OCI-M2 (cell line): ENCODE data around the gene FA2H.
"Not testable (repeated sequence)": the region's sequence is repeated elsewhere in the genome, so short reads cannot be mapped to it uniquely, and the experiment has no call there.

Source experiments
- DNase-seq: peaks from one replicate; lab custom pipeline; 2025; ENCODE audit not compliant: unreplicated experiment; lab: John Stamatoyannopoulos, UW

FA2H gene, protein sequence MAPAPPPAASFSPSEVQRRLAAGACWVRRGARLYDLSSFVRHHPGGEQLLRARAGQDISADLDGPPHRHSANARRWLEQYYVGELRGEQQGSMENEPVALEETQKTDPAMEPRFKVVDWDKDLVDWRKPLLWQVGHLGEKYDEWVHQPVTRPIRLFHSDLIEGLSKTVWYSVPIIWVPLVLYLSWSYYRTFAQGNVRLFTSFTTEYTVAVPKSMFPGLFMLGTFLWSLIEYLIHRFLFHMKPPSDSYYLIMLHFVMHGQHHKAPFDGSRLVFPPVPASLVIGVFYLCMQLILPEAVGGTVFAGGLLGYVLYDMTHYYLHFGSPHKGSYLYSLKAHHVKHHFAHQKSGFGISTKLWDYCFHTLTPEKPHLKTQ

DNA sequence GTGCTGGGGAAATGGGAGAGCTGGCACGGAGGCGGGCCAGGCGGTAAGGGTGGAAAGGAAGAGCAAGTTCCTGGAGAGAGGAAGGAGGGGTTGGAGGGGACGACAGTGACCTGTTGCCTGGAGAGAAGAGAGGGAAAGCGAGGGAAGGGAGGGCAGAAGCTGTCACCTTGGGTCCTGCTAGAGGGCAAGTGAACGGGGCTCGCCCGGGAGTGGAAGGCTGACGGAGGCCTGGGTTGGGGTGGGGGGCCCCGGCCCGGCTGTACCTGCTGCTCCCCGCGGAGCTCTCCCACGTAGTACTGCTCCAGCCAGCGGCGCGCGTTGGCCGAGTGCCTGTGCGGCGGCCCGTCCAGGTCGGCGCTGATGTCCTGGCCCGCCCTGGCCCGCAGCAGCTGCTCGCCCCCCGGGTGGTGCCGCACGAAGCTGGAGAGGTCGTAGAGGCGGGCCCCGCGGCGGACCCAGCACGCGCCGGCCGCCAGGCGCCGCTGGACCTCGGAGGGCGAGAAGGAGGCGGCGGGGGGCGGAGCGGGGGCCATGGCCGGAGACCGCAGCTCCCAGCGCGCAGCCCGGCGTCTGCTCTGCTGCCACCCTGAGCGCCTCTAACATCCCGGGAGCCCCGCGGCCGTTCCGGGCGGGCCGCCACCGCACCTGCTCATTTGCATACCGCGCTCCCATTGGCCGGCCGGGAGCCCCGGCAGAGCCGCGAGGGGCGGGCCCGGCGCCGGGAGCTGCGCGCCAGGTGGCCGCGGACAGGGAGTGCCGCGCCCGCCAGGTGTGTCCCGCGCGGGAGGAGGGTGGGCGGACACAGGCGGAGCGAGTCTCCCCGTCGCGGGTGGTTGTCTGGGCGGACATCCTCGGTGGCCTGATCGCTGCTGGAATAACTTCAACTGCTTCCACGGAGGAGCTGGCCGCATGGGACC is at the start of gene FA2H:
TSS of gene FA2H (minus strand) at position 598 of the 917 bp plus-strand sequence. CDS start at position 533, 65 bp downstream.
- no peak for DNase-seq

DNA sequence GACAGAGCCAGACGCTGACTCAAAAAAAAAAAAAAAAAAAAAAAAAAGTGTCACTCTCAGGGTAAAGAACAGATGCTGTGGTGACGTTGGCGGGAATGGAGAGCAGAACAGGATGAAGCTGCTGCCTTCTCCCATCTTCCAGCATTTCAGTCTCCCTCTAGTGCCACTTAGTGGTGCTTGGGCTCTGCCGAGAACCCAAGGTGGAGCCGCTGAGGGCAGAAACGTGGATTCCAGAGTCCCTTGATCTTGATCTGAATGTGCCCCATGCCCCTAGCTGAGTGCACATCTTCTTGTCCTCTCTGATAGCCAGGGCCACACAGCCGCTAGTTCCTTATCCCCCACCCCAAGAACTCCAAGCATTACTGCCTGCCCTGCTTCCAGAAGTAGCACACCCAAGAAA is 43.2 kb upstream of the FA2H start:
- DNase-seq: no peak

DNA sequence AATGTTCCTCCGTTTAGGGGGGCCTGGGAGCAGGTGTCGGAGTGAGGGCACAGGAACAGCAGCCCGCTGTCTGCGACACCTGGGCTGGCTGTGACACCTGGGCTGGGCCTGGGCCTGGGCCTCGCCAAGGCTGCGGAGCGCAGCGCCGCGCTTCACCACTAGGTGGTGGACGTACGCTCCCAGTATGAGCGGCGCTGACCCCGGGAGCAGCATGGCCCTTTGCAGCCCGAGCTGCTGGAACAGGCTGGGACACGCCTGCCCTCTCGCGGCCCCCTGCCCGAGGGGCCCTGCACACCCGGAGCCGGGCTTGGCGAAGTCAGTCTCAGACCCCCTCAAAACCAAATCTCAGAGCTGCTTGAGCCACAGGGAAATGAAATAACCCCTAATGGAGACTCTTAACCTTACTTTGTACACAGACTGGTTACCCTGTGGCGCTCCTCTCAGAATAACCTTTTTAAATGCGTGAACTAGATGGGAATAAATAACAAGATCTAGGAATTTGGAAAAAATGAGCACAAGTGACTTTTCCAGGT is 38.6 kb upstream of the FA2H start:
- DNase-seq: no peak

DNA sequence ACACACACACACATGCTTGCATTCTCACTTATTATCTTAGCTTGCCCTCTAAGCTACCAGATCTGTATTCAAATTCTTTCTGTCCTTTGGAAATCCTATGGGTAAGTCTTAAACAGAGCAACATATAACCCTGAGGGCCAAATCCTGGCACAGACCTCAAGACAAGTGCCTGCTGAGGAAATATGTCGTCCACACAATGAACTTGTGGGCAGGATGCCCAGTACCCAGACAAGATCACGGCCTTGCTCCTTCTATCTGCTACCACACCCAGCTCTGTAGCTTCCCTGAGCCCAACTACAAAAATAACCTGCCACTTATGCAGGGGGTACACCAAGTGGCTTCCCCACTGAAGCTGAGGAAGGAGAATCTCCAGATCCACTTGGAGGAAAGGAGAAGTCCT is 37.3 kb upstream of the FA2H start:
- DNase-seq: no peak

DNA sequence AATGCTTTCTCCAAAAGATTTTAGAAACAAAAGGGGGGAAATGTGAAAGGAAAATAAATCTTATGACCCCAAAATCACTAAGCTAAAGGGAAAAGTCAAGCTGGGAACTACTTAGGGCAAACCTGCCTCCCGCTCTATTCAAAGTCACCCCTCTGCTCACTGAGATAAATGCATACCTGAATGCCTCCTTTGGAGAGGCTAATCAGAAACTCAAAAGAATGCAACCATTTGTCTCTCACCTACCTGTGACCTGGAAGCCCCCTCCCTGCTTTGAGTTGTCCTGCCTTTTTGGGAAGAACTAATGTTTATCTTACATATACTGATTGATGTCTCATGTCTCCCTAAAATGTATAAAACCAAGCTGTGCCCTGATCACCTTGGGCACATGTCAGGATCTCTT is 36.6 kb upstream of the FA2H start:
- DNase-seq: not testable (repeated sequence)

DNA sequence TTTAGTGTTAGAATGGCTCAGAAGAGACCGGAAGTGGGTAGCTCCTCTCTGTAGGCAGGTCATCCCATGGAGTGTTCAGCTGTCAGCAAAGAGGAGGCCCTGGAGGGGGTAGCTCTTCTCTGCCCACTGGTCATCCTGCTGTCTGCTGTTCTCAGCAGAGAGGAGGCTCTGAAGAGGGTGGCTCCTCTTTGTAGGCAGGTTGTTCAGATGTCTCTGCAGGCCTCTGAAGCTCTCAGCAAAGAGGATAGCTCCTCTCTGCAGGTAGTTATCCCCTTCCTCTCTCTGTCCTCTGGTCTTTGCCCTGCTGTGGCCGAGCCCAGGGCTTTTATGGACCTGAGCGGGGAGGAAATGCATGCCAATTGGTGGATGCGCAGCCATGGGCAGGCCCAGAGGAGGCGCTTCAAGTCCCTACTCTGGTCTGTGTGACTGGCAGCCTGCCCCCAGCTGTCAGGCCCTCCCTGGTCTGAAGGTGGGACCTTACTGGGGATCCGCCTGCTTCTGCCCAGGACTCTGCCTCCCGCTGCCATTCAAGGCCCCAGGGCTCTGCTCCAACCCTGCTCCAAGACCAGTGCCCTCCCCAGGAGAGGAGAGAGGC is 32.5 kb upstream of the FA2H start:
- no peak for DNase-seq

DNA sequence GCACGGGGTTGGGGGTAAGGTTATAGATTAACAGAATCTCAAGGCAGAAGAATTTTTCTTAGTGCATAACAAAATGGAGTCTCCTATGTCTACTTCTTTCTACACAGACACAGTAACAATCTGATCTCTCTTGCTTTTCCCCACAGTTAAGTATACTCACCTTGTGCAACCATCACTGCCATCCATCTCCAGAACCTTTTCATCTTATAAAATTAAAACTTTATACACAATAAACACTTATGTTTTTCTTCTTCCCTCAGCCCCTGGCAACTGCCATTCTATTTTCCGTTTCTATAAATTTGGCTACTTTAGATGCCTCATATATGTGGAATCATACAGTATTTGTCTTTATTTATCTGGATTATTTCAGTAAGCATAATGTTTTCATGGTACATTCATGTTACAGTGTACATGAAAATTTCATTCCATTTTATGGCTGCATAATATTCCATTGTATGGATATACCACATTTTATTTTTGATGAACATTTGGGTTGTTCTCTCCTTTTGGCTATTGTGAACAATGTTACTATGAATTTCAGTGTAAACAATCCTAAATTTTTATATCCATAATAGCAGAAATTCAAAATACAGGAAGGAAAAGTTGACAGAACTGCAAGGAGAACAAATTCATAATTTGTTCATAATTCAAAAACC is 25.7 kb upstream of the FA2H start:
- DNase-seq: no peak

DNA sequence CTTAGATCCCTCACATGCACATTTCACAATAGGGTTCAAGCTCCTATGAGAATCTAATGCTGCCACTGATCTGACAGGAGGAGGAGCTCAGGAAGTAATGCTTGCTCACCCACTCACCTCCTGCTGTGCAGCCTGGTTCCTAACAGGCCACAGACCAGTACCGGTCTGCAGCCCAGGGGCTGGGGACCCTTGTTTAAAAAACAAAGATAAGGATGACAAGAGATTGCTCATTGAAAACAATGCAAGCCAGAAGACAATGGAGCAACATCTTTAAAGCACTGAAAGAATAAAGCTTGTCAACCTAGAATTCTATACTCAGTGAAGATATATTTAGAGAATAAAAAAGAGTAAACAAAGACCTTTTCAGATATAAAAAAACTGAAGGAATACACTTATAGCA is 22.8 kb upstream of the FA2H start:
- no peak for DNase-seq

DNA sequence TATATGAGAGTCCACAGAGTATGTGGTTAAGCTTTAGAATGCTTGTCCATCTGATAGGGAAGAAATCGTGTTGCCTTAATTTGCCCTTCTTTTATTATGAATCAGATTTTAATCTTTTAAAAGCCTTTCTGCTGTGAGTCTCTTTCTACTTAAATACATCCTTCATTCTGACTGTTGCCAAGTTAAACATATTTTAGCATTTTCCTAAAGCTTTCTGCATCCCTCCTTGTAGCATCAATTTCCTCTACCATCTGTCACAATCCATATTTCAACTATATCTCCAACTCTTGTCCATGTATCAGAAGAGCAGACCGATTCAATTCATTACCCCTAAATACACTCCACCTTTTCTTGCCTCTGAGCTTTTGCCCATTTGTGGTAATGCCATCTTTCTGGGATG is 20.5 kb upstream of the FA2H start:
- DNase-seq: no peak

DNA sequence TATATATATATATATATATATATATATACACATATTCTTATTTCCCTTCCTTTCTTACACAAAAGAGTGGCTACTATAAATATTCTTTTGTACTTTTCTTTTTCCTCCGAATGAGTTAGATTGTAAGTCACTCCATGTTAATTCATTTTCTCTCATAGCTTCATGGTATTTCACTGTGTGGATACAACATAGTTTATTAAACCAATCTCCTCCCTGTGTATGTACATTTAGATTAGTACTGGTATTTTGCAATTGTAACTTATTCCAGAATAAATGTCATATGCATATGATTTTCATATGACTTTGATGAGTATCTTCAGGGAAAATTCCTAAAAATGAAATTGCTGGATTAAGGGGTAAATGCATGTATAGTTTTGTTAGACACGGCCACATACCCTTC is 20.0 kb upstream of the FA2H start:
- no peak for DNase-seq

DNA sequence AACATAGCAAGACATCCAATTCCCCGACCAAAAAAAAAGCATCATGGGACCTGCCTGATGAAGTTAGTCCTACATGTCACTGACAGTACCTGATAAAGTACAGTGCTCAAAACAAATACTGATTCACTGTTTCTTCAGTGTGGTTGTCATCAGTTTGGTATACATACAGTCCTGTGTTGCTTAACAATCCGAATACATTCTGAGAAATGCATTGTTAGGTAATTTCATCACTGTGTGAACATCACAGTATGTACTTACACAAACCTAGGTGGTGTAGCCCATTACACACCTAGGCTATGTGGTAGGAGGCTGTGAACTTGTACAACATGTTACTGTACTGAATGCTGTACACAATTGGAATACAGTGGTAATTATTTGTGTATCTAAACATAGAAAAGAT is 19.0 kb upstream of the FA2H start:
- DNase-seq: no peak

DNA sequence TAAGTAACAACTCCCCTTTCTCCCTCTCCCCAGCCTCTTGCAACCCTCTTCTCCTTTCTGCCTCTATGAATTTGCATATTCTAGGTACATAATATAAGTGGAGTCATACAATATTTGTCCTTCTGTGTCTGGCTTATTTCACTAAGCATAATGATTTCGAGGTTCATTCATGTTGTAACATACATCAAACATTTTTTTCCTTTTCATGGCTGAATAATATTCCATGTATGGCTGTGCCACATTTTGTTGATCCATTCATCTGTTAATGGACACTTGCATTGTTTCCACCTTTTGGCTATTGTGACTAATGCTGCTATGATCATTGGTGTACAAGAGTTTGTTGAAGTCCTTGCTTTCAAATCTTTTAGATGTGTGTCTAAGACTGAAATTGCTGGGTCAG is 17.6 kb upstream of the FA2H start:
- DNase-seq: no peak

DNA sequence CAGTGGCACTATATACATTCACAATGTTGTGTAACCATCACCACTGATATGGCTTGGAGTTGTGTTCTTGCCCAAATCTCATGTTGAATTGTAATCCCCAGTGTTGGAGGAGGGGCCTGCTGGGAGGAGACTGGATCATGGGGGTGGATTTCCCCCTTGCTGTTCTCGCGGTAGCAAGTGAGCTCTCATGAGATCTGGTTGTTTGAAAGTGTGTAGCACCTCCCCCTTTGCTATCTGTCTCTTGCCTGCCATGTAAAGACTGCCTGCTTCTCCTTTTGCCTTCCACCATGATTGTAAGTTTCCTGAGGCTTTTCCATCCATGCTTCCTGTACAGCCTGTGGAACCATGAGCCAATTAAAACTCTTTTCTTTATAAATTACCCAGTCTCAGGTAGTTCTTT is 17.1 kb upstream of the FA2H start:
- not testable (repeated sequence) for DNase-seq

DNA sequence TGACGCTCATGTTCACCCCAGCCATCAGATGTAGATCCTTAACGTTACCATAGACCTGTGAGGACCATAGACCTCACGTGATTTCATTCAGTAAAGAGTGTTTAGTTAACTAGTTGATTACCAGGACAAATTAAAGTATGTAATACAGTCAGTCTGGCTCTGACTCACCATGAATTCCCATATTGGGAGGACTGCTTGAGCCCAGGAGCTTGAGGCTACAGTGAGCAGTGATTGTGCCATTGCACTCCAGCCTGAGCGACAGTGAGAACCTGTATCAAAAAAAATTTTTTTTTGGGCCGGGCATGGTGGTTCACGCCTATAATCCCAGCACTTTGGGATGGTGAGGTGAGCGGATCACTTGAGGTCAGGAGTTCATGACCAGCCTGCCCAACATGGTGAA is 13.5 kb upstream of the FA2H start:
- DNase-seq: no peak

DNA sequence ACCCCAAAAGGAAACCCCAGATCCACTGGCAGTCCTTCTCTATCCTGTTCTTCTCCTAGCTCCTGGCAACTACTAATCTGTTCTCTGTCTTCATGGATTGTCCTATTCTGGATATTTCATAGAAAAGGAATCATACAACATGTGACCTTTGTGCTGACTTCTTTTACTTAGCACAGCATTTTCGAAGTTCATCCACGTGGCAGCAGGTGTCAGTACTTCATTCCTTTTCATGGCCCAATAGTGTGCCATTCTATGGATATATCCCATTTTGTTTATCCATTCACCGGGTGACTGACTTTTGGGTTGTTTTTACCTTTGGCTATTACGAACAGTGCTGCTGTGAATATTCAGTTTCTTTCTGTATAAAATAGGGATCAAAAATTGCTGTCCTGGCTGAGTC is 10.4 kb upstream of the FA2H start:
- no peak for DNase-seq

DNA sequence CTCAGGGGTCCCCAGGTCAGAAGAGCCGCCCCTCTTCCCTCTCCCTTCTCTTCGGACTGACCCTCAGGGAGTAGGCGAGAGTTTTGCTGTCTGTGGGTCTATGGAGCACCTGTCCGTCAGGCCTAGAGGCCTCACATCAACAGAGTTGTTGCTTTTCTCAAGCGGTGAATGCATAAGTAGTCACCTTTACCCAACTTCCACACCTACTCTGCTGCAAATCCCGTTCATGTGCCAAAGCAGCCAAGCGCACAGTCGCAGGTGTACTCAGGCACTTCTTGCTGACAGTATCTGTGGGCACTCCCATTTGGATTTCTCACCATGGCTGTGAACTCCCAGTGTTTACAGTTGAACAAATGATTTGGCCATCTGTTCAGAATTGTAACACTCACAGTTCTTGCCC is 4.0 kb upstream of the FA2H start:
- DNase-seq: no peak

DNA sequence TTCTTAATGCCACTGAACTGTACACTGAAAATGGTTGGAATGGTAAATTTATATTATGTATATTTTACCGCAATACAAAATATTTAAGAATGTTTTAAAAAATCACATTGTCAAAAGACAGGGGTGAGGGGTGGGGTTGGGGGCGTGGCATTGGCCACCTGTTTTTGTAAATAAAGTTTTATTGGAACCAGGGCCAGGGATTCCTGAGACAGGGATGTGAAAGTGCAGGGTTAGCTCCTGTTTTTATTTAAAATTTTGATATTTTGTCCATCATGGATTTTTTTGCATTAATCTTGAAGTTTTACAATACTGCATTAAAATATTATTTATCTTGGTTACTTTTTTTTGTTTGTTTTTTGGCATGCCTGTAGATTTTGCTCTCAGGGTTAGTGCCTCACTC is 2.3 kb upstream of the FA2H start:
- DNase-seq: no peak

DNA sequence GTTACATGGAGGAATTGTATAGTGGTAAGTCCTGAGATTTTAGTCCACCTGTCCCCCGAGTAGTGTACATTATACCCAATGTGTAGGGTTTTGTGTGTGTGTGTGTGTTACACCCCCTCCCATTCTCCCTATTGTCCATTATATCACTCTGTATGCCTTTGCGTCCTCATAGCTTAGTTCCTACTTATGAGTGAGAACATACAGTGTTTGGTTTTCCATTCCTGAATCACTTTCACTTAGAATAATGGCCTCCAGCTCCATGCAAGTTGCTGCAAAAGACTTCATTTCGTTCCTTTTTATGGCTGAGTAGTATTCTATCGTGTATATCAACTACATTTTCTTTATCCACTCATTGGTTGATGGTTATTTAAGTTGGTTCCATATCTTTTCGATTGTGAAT is 635 bp upstream of the FA2H start:
- no peak for DNase-seq

DNA sequence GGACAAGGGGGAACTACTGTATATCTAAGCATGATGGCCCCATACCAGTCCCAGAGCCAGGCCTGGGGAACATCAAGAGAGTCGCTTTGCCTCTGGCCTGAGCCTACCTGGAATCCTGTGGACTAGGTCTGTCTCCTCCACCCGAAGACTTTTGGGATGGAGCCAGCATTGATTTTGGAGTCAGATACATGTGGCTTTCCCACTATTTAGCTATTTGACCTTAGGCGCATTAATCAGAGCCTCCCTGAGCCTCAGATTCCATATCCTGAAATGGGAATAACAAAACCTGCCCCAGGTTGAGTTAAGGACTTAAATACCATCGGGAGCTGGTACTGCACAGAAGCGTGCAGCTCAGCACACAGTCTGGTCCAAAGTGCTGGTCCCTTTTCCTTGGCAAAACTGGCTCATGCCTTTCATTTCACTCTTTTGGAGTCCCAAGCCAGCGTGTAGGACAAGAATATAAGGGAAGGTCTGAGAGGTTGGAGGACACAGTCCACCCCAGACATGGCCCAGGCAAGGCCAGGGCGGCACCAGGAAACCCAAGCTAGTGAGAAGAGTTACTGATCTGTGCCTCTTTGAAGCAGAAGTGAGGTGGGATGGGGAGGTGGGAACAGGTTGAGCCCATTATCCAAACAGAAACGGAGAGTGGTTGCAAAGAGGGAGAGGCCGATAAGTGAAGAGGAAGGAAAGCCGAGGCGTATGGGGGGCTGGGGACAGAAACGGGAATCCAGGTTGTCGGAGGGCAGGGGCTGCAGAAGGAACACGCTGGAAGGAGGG is 986 bp downstream of the FA2H start:
- no peak for DNase-seq

DNA sequence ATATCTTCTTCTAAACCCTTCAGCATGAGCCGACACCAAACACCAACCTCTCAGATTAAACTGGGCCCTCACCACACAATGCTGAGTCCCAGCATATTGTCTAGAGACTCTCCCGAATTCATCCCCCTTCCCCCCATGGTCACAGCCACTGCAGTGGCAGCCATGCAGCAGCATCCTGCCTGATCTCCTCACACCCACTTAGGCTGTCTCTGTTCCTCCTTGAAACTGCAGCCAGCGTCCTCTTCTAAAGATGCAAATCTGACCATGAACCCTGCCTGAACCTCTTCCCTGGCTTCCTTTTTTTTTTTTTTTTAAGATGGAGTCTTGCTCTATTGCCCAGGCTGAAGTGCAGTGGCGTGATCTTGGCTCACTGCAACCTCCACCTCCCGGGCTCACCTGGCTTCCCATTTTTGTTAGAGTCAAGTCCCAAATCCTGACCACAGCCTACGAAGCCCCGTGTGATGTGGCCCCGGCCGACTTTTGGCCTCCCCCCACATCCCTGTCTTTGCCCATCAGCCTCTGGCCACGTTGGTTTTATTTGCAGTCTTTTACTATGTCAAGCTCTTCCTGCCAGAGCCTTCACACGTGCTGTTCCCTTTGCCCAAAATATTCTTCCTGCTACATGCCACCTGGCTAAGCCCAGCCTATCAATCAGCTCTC is 2.8 kb downstream of the FA2H start:
- DNase-seq: no peak
